GM23338 (cell line): ENCODE results near the gene KCNQ1OT1.

Experiments used
- EZH2 ChIP-seq: fragments of 200-600 bp; sonication (generic); IDR thresholded peaks from one replicate; pipeline ENCODE4 v1.8.0; 2017; ENCODE audit warnings: antibody characterized with exemption, mild to moderate bottlenecking, low read depth; ENCODE audit not compliant: unreplicated experiment
- JUNB ChIP-seq: IDR thresholded peaks from one replicate; pipeline ENCODE4 v1.6.1; 2016; ENCODE audit warnings: antibody characterized with exemption; ENCODE audit not compliant: unreplicated experiment
- POLR2AphosphoS5 ChIP-seq: IDR thresholded peaks from 2 replicates; pipeline ENCODE4 v1.6.1; 2016; ENCODE audit warnings: antibody characterized with exemption, low read depth
- ZNF114 ChIP-seq: fragments of 250-450 bp; sonication (Bioruptor Pico); IDR thresholded peaks from 2 replicates; pipeline ENCODE4 v1.5.0; 2020; ENCODE audit warnings: mild to moderate bottlenecking, moderate library complexity
- TF ChIP-seq, protein P1 (sequence below), 2 experiments: fragments of 200-600 bp in 1 of 2; sonication (generic) in 1 of 2; conservative IDR thresholded peaks; 2 replicates each; pipeline versions ENCODE4 v1.5.1 to v1.6.1; 2016 to 2017; ENCODE audit warnings: antibody characterized with exemption in 2 of 2, low read depth in 2 of 2, mild to moderate bottlenecking in 2 of 2, moderate library complexity in 1 of 2
- TF ChIP-seq, protein P2 (sequence below): IDR thresholded peaks from one replicate; pipeline ENCODE4 v1.6.1; 2018; ENCODE audit warnings: antibody characterized with exemption; ENCODE audit not compliant: unreplicated experiment
- TF ChIP-seq, protein P3 (sequence below): fragments of 250-450 bp; sonication (Bioruptor Pico); IDR thresholded peaks from 2 replicates; pipeline ENCODE4 v1.5.0; 2020; ENCODE audit warnings: mild to moderate bottlenecking, moderate library complexity

DNA sequence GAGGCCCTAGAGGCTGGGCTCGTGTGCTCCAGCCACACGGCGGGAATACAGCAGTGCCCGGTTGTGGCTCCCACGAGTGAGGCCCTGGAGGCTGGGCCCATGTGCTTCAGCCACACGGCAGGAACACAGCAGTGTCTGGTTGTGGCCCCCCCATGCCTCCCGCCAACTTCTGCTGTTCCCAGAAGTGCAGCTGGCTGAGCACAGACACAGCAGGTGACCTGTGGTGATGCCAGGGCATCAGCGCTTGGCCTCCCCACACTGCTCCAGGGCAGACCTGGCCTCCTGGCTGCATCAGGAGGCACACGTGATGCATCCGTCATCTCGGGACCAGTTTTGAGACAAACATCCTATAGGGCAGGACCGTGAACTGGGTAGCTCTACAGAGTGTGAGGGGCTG is 110.3 kb downstream of the KCNQ1OT1 start:
- TF ChIP-seq, protein P1, sequence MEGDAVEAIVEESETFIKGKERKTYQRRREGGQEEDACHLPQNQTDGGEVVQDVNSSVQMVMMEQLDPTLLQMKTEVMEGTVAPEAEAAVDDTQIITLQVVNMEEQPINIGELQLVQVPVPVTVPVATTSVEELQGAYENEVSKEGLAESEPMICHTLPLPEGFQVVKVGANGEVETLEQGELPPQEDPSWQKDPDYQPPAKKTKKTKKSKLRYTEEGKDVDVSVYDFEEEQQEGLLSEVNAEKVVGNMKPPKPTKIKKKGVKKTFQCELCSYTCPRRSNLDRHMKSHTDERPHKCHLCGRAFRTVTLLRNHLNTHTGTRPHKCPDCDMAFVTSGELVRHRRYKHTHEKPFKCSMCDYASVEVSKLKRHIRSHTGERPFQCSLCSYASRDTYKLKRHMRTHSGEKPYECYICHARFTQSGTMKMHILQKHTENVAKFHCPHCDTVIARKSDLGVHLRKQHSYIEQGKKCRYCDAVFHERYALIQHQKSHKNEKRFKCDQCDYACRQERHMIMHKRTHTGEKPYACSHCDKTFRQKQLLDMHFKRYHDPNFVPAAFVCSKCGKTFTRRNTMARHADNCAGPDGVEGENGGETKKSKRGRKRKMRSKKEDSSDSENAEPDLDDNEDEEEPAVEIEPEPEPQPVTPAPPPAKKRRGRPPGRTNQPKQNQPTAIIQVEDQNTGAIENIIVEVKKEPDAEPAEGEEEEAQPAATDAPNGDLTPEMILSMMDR (conservative IDR thresholded peaks at IDR 0.05; ENCODE audit: low read depth in 2 of 2) = no peak
- TF ChIP-seq, protein P2, sequence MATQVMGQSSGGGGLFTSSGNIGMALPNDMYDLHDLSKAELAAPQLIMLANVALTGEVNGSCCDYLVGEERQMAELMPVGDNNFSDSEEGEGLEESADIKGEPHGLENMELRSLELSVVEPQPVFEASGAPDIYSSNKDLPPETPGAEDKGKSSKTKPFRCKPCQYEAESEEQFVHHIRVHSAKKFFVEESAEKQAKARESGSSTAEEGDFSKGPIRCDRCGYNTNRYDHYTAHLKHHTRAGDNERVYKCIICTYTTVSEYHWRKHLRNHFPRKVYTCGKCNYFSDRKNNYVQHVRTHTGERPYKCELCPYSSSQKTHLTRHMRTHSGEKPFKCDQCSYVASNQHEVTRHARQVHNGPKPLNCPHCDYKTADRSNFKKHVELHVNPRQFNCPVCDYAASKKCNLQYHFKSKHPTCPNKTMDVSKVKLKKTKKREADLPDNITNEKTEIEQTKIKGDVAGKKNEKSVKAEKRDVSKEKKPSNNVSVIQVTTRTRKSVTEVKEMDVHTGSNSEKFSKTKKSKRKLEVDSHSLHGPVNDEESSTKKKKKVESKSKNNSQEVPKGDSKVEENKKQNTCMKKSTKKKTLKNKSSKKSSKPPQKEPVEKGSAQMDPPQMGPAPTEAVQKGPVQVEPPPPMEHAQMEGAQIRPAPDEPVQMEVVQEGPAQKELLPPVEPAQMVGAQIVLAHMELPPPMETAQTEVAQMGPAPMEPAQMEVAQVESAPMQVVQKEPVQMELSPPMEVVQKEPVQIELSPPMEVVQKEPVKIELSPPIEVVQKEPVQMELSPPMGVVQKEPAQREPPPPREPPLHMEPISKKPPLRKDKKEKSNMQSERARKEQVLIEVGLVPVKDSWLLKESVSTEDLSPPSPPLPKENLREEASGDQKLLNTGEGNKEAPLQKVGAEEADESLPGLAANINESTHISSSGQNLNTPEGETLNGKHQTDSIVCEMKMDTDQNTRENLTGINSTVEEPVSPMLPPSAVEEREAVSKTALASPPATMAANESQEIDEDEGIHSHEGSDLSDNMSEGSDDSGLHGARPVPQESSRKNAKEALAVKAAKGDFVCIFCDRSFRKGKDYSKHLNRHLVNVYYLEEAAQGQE = no peak
- TF ChIP-seq EZH2 = no peak
- TF ChIP-seq, protein P3, sequence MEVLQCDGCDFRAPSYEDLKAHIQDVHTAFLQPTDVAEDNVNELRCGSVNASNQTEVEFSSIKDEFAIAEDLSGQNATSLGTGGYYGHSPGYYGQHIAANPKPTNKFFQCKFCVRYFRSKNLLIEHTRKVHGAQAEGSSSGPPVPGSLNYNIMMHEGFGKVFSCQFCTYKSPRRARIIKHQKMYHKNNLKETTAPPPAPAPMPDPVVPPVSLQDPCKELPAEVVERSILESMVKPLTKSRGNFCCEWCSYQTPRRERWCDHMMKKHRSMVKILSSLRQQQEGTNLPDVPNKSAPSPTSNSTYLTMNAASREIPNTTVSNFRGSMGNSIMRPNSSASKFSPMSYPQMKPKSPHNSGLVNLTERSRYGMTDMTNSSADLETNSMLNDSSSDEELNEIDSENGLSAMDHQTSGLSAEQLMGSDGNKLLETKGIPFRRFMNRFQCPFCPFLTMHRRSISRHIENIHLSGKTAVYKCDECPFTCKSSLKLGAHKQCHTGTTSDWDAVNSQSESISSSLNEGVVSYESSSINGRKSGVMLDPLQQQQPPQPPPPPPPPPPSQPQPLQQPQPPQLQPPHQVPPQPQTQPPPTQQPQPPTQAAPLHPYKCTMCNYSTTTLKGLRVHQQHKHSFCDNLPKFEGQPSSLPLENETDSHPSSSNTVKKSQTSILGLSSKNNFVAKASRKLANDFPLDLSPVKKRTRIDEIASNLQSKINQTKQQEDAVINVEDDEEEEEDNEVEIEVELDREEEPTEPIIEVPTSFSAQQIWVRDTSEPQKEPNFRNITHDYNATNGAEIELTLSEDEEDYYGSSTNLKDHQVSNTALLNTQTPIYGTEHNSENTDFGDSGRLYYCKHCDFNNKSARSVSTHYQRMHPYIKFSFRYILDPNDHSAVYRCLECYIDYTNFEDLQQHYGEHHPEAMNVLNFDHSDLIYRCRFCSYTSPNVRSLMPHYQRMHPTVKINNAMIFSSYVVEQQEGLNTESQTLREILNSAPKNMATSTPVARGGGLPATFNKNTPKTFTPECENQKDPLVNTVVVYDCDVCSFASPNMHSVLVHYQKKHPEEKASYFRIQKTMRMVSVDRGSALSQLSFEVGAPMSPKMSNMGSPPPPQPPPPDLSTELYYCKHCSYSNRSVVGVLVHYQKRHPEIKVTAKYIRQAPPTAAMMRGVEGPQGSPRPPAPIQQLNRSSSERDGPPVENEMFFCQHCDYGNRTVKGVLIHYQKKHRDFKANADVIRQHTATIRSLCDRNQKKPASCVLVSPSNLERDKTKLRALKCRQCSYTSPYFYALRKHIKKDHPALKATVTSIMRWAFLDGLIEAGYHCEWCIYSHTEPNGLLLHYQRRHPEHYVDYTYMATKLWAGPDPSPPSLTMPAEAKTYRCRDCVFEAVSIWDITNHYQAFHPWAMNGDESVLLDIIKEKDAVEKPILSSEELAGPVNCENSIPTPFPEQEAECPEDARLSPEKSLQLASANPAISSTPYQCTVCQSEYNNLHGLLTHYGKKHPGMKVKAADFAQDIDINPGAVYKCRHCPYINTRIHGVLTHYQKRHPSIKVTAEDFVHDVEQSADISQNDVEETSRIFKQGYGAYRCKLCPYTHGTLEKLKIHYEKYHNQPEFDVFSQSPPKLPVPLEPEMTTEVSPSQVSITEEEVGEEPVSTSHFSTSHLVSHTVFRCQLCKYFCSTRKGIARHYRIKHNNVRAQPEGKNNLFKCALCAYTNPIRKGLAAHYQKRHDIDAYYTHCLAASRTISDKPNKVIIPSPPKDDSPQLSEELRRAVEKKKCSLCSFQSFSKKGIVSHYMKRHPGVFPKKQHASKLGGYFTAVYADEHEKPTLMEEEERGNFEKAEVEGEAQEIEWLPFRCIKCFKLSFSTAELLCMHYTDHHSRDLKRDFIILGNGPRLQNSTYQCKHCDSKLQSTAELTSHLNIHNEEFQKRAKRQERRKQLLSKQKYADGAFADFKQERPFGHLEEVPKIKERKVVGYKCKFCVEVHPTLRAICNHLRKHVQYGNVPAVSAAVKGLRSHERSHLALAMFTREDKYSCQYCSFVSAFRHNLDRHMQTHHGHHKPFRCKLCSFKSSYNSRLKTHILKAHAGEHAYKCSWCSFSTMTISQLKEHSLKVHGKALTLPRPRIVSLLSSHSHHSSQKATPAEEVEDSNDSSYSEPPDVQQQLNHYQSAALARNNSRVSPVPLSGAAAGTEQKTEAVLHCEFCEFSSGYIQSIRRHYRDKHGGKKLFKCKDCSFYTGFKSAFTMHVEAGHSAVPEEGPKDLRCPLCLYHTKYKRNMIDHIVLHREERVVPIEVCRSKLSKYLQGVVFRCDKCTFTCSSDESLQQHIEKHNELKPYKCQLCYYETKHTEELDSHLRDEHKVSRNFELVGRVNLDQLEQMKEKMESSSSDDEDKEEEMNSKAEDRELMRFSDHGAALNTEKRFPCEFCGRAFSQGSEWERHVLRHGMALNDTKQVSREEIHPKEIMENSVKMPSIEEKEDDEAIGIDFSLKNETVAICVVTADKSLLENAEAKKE (CRISPR knock-in tag) = no peak
- TF ChIP-seq JUNB = no peak
- no peak for TF ChIP-seq ZNF114 (CRISPR knock-in tag)
- no peak for TF ChIP-seq POLR2AphosphoS5
